PFSK-1 (cell line): Measurements from ENCODE around the gene GIMAP8.

Experiments
- POLR2AphosphoS5 ChIP-seq: IDR thresholded peaks from 2 replicates; pipeline ENCODE4 v1.6.1; 2012; ENCODE audit warnings: low read depth, mild to moderate bottlenecking, control low read depth, low read length, moderate library complexity
- REST ChIP-seq, 2 experiments: IDR thresholded peaks; 2 replicates each; pipeline versions ENCODE4 v1.6.1 to v1.8.0; 2011 to 2012; ENCODE audit warnings: low read depth in 2 of 2, low read length in 2 of 2, control low read depth in 1 of 2, inconsistent platforms in 1 of 2, mild to moderate bottlenecking in 1 of 2, moderate library complexity in 1 of 2; ENCODE audit not compliant: insufficient read depth in 1 of 2
- TAF1 ChIP-seq: IDR thresholded peaks from 2 replicates; pipeline ENCODE4 v1.6.1; 2012; ENCODE audit warnings: low read length, control low read depth, borderline replicate concordance; ENCODE audit not compliant: insufficient read depth

GRCh38 chr7:150471886-150472285, 21.5 kb downstream of the GIMAP8 start:
- no peak for TF ChIP-seq POLR2AphosphoS5
- no peak for TF ChIP-seq REST (IDR thresholded peaks at IDR 0.05; ENCODE audit: insufficient read depth in 1 of 2, low read depth in 2 of 2, low read length in 2 of 2)
- no peak for TF ChIP-seq TAF1
